ENCODE results near the gene PCNX2. TPM values are rescaled to one million over a fixed set of nuclear protein-coding genes. Genes with fewer than 3 reads are reported as not detected.

The PCNX2 gene, protein sequence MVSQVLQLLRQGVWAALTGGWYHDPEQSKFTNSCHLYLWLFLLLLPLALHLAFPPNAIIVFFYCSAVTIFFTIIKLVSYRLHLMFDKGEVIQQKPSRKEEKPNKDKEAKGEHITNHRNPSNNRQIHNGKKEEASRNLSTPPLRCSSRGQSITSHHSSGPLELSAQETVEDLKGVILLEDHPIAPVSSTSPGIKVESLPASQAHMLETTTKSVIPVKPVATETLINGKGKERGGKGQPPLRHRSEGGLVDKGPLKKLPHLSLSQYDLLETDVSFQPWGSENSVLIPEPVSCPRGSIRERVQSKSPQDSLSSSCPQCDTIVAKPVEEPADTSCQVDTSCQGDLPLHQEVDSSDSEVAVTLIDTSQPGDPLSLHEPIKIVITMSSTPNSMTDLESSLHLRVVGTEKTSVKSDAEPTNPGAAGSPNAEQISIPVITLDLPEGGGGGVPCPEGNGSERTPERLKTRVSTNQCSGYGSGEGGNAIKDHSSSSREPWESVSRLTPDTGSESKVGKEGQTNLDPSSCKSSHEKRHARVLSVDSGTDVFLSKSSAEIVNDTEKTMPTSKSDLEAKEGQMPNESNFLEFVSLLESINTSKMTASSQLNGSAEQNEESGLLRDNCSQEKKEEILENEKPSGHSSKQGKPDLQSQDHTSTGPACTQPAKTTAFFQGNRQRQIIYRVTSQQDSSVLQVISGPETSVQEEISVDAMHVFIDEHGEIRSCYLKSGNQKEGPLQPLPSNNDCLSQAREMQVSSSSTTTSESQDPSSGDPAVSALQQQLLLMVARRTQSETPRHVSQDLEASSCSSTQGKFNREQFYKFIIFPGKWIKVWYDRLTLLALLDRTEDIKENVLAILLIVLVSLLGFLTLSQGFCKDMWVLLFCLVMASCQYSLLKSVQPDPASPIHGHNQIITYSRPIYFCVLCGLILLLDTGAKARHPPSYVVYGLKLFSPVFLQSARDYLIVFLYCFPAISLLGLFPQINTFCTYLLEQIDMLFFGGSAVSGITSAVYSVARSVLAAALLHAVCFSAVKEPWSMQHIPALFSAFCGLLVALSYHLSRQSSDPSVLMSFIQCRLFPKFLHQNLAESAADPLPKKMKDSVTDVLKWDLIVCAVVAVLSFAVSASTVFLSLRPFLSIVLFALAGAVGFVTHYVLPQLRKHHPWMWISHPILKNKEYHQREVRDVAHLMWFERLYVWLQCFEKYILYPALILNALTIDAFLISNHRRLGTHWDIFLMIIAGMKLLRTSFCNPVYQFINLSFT (N-terminal part only)
- 47.4 and 66.5 TPM in 2 replicates for total RNA-seq

DNA sequence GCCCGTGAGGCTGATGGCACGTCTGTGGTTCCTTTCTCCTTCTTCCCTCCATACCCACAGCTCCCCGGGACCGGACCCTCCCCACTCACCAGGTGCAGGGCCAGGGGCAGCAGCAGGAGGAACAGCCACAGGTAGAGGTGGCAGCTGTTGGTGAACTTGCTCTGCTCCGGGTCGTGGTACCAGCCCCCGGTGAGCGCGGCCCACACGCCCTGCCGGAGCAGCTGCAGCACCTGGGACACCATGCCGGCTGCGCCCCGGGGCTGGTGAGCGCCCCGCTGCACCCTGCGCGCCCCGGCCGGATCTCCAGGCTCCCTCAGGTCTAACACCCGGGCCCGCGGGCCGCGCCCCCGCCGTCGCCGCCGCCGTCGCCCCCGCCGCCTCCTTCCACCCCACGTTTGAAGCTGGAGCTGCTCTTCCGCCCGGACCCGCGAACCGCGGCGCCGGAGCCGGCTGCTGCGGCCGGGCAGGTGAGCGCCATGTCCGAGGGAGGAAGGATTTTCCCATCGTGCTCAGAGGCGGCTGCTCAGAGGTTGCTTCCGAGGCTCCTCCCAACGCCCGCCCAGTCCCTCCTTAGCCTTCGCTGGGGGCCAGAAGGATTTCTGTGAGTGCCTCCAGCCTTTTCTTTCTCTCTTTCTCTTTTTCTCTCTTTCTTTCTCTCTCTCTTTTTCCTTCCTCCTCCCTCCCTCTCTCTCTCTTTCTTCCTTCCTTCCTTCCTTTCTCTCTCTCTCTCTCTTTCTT lies at the start of gene PCNX2:
Gene PCNX2 (minus strand): TSS at position 489 of the 738 bp plus-strand sequence. CDS start 247 bp downstream, at position 242.

DNA sequence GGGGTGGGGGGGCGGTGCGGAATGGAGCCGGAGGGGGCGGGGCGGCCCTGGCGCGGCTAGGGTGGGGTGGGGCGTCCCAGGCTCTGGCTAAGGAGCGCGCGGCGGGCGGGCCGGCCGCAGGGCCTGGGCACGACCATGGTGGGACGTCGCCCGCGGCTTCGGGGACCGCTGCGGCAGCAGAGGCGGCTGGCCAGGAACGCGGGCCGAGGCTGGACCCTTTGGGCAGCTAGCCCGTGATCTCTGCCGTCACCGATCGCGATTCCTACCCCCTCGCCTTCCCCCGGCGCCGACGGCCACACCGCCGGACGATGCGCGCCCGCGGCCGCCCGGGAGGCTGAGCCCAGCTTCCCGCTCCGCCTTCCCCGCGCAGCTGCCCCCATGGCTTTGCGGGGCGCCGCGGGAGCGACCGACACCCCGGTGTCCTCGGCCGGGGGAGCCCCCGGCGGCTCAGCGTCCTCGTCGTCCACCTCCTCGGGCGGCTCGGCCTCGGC lies 32.2 kb upstream of the PCNX2 start, which contains the start of gene MAP3K21:
Gene MAP3K21 (plus strand): TSS at position 74 of the 491 bp plus-strand sequence. CDS start 305 bp downstream, at position 379.

DNA sequence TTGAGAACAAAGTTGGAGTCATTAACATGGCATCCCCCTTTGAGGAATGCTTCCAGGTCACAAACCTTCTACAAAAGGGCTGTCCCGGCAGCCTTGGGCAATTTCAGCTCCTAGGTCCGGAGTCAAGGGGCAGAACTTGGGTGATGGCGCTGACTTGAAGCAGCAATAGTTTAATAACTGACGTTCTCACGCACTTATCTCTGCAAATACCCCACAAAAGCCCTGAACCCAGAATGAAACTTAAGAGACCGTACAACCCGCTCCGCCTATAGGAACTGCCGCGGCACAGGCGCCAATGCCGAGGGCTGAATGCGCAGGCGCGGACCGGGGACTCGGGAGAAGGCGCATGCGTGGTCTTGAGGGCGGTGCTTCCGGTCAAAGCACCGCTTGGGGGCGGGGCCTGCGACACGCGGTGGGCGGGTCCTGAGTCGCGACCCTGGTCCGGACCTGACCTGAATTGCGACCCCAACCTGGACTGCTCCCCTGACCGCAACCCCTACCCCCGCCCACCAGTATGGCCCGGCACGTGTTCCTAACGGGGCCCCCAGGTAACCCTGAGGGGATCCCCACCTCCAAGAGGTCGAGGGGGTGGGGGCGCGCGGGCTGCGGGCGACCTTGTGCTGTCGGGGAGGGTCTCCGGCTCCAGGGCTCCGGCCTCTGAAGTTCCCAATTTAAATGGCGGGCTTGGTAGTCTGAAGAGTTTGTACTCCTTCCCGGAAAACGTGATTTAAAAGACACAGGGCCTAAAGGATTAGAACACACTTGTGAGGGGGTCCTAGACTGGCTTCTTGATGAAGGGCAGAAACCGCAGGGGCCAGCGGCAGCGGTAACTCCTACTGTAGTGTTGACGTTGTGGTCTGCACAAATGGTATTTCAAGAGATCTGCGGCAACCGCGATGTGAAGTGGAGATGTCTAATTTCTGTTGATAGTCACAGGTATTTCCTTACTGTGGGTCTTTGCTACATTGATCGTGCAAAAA lies 345.0 kb downstream of the PCNX2 start, which contains the start of gene NTPCR:
Gene NTPCR (plus strand): TSS at position 415 of the 980 bp plus-strand sequence. CDS start 100 bp downstream, at position 515.

Other genes with a start within 250 kb of the PCNX2 start
- 0.36 and 0.49 TPM in 2 replicates for gene MAP3K21, start 32.0 kb upstream of the PCNX2 start, total RNA-seq